Activated T-cell treated with anti-CD3 and anti-CD28 coated beads for 48 hours (primary cell): ENCODE data around the gene HCFC1R1.

Experiments
- DNase-seq: peaks from one replicate; pipeline ENCODE4 v3.0.0-alpha.2; 2020; ENCODE audit warnings: low read depth

The HCFC1R1 gene

GRCh38 chr16:3019594-3020246, 4.0 kb downstream of the HCFC1R1 start:
- no peak for DNase-seq

GRCh38 chr16:3017794-3018506, 5.8 kb downstream of the HCFC1R1 start, which contains the start of gene CLDN6:
Gene CLDN6, minus strand, starts transcription at chr16:3018183. Its CDS starts 2,162 bp downstream, at chr16:3016021.
- DNase-seq, result no peak

GRCh38 chr16:3017344-3017743, 6.4 kb downstream of the HCFC1R1 start:
- DNase-seq, result no peak

- no peak for DNase-seq
These were observed 7.7 kb downstream of the HCFC1R1 start for GRCh38 chr16:3015865-3016521.

GRCh38 chr16:3014971-3015370, 8.8 kb downstream of the HCFC1R1 start:
- DNase-seq, result no peak

- DNase-seq, result no peak
These were observed 9.6 kb downstream of the HCFC1R1 start for GRCh38 chr16:3013998-3014690.

GRCh38 chr16:3013491-3013951, 10.2 kb downstream of the HCFC1R1 start:
- no peak for DNase-seq

- DNase-seq, result no peak
These were observed 10.8 kb downstream of the HCFC1R1 start, which contains the start of gene CLDN9 for GRCh38 chr16:3012828-3013420. Gene CLDN9, plus strand, starts transcription at chr16:3012923. Its CDS starts 440 bp downstream, at chr16:3013363.

GRCh38 chr16:3012246-3012645, 11.5 kb downstream of the HCFC1R1 start:
- DNase-seq, result no peak

- DNase-seq, result no peak
These were observed 13.2 kb downstream of the HCFC1R1 start for GRCh38 chr16:3010510-3010909.

GRCh38 chr16:3009568-3010390, 14.0 kb downstream of the HCFC1R1 start:
- DNase-seq, result no peak

GRCh38 chr16:3008690-3009037, 15.1 kb downstream of the HCFC1R1 start:
- DNase-seq, result no peak

- DNase-seq, result no peak
These were observed 15.6 kb downstream of the HCFC1R1 start for GRCh38 chr16:3007957-3008689.

GRCh38 chr16:3007059-3007956, 16.4 kb downstream of the HCFC1R1 start:
- no peak for DNase-seq

- DNase-seq, result no peak
These were observed 18.9 kb downstream of the HCFC1R1 start for GRCh38 chr16:3004781-3005284.

- no peak for DNase-seq
These were observed 19.4 kb downstream of the HCFC1R1 start for GRCh38 chr16:3004319-3004718.

GRCh38 chr16:3003582-3004270, 20.0 kb downstream of the HCFC1R1 start:
- DNase-seq, result peak; percentile 96

- DNase-seq, result no peak
These were observed 22.4 kb downstream of the HCFC1R1 start for GRCh38 chr16:3001316-3001715.
